Ishikawa (cell line): Measurements from ENCODE around the gene FOXP2.

Experiments used
- CEBPB ChIP-seq: IDR thresholded peaks from 2 replicates; pipeline ENCODE4 v1.6.1; 2012
- CREB1 ChIP-seq: IDR thresholded peaks from 2 replicates; pipeline ENCODE4 v1.6.1; 2012; ENCODE audit warnings: low read depth
- EGR1 ChIP-seq: IDR thresholded peaks from 2 replicates; pipeline ENCODE4 v1.6.1; 2012
- EP300 ChIP-seq: IDR thresholded peaks from 2 replicates; pipeline ENCODE4 v1.6.1; 2012; ENCODE audit warnings: borderline replicate concordance
- FOXM1 ChIP-seq: IDR thresholded peaks from 2 replicates; pipeline ENCODE4 v1.6.1; 2012; ENCODE audit warnings: low read depth, borderline replicate concordance
- NFIC ChIP-seq: IDR thresholded peaks from 2 replicates; pipeline ENCODE4 v1.6.1; 2012
- RAD21 ChIP-seq: IDR thresholded peaks from 2 replicates; pipeline ENCODE4 v1.6.1; 2012; ENCODE audit warnings: low read depth
- TAF1 ChIP-seq: IDR thresholded peaks from 2 replicates; pipeline ENCODE4 v1.6.1; 2012; ENCODE audit warnings: low read depth, mild to moderate bottlenecking
- TCF12 ChIP-seq: IDR thresholded peaks from 2 replicates; pipeline ENCODE4 v1.6.1; 2012; ENCODE audit warnings: low read depth
- TEAD4 ChIP-seq: IDR thresholded peaks from 2 replicates; pipeline ENCODE4 v1.6.1; 2012
- YY1 ChIP-seq: IDR thresholded peaks from 2 replicates; pipeline ENCODE4 v1.6.1; 2012; ENCODE audit warnings: low read depth
- ZBTB7A ChIP-seq: IDR thresholded peaks from 2 replicates; pipeline ENCODE4 v1.6.1; 2012; ENCODE audit warnings: low read depth
- TF ChIP-seq, protein P1 (sequence below): IDR thresholded peaks from 2 replicates; pipeline ENCODE4 v1.6.1; 2012
- TF ChIP-seq, protein P2 (sequence below): IDR thresholded peaks from 2 replicates; pipeline ENCODE4 v1.6.1; 2012
- TF ChIP-seq, protein P3 (sequence below): IDR thresholded peaks from 2 replicates; pipeline ENCODE4 v1.6.1; 2012; ENCODE audit warnings: low read depth, mild to moderate bottlenecking

Gene FOXP2

DNA sequence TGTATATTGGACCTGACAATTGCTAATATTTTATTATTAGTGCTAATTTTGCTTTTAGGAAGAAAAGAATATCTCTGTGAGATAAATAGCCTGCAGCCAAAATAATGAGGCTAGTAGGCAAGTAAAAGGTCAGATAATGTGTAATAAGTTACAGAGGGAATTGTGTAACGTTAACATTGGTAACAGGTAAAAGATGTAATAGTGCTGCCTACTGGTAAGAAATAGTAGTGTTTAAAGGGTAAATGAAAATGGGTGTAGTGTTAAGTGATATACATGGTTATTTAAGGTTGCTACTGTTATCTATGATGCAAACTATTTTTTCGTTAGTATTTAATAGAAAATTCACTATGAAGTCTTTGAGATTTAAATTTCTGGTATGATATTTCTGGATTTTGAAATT, 9.2 kb upstream of the FOXP2 start:
- TF ChIP-seq RAD21 (peak; percentile 52), YY1 (no peak)
- TF ChIP-seq, protein P1, sequence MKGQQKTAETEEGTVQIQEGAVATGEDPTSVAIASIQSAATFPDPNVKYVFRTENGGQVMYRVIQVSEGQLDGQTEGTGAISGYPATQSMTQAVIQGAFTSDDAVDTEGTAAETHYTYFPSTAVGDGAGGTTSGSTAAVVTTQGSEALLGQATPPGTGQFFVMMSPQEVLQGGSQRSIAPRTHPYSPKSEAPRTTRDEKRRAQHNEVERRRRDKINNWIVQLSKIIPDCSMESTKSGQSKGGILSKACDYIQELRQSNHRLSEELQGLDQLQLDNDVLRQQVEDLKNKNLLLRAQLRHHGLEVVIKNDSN = no peak

DNA sequence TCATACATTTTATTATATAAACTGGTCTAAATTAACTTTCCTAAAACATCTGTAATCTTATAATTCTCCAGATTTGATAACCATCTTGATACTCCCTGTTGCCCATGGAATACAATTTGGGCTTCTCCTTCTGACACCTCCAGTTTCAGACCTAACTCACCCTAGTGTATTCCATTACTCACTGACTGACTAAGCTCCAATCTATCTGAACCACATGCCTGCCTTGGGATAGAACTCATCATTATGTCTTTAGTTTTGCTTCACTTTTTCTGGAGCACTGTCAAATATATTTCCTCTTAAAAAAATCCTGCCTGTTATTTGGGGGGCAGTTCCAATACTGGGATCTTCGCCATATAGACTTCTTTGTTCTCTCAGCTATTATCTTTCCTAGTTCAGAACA, 4.9 kb upstream of the FOXP2 start:
- TF ChIP-seq RAD21 = no peak
- TF ChIP-seq FOXM1 = no peak
- TF ChIP-seq, protein P1 = no peak
- TF ChIP-seq CEBPB = no peak
- no peak for TF ChIP-seq YY1
- TF ChIP-seq, protein P2, sequence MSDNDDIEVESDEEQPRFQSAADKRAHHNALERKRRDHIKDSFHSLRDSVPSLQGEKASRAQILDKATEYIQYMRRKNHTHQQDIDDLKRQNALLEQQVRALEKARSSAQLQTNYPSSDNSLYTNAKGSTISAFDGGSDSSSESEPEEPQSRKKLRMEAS = no peak
- no peak for TF ChIP-seq TCF12
- TF ChIP-seq EGR1 = no peak
- TF ChIP-seq TEAD4 = no peak
- TF ChIP-seq ZBTB7A = no peak
- TF ChIP-seq, protein P3, sequence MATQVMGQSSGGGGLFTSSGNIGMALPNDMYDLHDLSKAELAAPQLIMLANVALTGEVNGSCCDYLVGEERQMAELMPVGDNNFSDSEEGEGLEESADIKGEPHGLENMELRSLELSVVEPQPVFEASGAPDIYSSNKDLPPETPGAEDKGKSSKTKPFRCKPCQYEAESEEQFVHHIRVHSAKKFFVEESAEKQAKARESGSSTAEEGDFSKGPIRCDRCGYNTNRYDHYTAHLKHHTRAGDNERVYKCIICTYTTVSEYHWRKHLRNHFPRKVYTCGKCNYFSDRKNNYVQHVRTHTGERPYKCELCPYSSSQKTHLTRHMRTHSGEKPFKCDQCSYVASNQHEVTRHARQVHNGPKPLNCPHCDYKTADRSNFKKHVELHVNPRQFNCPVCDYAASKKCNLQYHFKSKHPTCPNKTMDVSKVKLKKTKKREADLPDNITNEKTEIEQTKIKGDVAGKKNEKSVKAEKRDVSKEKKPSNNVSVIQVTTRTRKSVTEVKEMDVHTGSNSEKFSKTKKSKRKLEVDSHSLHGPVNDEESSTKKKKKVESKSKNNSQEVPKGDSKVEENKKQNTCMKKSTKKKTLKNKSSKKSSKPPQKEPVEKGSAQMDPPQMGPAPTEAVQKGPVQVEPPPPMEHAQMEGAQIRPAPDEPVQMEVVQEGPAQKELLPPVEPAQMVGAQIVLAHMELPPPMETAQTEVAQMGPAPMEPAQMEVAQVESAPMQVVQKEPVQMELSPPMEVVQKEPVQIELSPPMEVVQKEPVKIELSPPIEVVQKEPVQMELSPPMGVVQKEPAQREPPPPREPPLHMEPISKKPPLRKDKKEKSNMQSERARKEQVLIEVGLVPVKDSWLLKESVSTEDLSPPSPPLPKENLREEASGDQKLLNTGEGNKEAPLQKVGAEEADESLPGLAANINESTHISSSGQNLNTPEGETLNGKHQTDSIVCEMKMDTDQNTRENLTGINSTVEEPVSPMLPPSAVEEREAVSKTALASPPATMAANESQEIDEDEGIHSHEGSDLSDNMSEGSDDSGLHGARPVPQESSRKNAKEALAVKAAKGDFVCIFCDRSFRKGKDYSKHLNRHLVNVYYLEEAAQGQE = no peak
- no peak for TF ChIP-seq TAF1
- no peak for TF ChIP-seq EP300
- no peak for TF ChIP-seq CREB1
- no peak for TF ChIP-seq NFIC

DNA sequence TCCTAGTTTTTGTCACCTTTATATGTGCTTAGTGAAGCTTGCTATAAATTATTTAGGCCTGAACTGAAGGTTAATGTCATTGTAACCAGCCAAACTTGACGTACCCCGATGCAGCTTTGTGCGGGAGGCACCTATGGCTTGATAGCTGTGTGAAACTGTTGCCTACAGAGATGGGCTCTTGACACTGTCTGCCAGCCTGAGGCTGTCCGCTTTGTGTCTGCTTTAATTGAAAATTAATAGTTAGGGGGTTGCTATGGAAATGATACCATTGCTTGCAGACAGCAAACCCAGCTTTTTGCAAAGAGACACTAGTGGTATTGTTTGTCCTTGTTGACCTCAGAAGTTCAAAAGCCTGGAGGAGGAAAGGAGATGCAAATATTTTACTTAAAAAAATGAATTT, 2.1 kb upstream of the FOXP2 start:
- no peak for TF ChIP-seq FOXM1

DNA sequence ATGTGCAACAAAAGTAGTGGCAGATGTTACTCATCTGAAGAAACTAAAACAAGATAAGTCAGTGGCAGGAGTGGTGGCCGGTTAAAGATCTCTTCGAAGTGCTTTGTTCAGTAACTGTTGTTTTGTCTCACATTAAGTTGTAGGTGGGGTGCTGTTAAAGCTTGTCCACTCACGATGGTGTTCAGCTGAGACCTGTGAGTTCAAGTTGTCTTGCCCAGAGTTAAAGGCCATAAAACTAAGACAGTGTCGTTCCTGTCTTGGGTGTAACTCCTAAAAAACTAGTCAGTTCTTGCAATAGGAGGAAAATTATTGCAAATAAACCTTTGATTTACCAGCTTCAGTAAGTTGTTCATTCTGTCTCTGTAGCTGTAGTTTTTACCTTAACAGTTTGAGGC, 857 bp upstream of the FOXP2 start:
- TF ChIP-seq, protein P3 = no peak
- TF ChIP-seq EGR1 = no peak
- no peak for TF ChIP-seq CEBPB
- no peak for TF ChIP-seq YY1
- TF ChIP-seq, protein P2 = no peak
- no peak for TF ChIP-seq TCF12
- no peak for TF ChIP-seq NFIC
- TF ChIP-seq CREB1 = no peak
- no peak for TF ChIP-seq RAD21

DNA sequence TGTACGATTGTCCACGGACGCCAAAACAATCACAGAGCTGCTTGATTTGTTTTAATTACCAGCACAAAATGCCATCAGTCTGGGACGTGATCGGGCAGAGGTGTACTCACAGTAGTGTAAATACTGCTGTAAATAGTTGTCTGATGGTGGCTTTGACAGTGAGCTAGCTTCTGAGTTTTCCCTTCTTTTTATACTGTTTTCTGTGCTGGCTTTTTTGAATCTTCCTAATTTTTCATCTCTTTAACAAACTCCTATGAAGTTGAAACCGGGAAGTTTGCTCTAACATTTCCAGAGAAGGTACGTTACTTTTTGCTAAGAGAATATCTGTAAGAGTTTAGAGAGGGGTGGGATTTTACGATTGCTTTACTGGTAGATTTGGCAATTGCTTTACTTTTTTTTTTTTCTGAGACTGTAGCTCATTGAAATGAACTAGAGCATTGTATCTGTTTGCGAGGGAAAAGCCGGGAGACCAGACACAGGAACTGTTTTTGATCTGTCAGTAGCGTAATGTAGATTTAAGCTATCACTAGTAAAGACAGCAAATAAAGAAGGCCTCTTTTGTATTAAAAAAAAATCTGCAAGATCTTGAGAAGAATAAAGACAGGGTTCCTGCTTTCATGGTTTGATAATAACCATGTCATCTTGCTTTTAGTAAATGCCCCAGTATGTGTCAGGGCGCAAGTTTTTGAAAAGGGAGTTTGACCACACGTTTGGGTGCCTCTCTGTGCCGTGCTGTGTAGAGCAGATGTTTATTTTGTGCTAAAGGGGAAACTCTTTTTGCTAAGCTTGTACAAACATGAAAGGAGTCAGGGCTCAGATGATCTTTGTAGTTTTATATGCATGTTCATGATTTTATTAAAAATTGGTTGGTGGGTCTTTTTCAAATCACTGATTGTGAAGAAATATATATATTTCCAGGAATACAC, 712 bp downstream of the FOXP2 start:
- no peak for TF ChIP-seq TEAD4
- no peak for TF ChIP-seq TAF1
- TF ChIP-seq CEBPB = no peak
- TF ChIP-seq TCF12 = no peak
- no peak for TF ChIP-seq RAD21
- no peak for TF ChIP-seq ZBTB7A
- TF ChIP-seq CREB1 = no peak

DNA sequence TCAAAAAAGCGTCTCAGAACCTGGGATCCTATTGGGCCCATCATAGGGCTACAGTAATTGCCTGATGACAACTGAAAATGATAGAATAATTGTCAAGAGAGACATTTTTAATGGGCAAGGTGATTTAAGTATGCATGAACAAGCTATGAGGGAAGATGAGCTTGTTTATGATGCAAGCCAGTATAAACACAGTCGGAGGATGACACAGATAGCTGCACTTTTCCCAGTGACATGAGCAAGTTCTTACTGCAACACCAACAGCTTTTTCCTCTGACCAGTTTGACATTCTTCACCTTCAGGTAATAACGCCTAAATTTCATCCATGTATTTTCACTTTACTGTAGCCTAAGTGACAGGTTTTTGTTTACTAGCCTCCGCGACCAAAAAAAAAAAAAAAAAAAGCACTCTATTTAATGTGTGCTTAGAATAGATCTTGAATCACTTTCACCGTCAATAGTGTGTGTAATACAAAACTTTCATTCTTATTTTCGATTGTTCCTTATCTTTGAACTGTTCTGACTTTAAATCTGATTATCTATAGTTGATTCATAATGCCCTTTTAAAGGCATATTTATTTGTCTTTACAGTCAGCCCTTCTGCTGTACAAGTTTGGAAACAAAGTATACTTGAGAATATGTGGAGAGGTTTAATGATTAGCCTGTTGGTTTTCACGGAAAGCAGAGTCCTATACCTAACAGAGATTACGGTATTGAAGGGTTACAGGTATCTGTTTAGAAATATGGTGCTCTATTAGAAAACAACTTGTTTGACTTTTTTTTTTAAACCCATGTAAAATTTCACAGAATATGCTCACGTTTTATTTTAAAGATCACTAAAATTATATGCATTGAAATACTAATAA, 1.7 kb downstream of the FOXP2 start:
- TF ChIP-seq, protein P2 = no peak
- TF ChIP-seq TAF1 (no peak), RAD21 (no peak), TCF12 (no peak), FOXM1 (no peak), YY1 (no peak), TEAD4 (no peak), EP300 (no peak), ZBTB7A (no peak), EGR1 (no peak), CREB1 (no peak), NFIC (no peak), CEBPB (no peak)
- TF ChIP-seq, protein P3 = no peak
- TF ChIP-seq, protein P1 = no peak
